SK-N-SH treated with all-trans-retinoic acid at 6 μM for 48 hours (cell line): ENCODE results near the gene LRRC43.

Experiments used
- ARNTL ChIP-seq: fragments of 450-650 bp; formaldehyde crosslinking; IDR thresholded peaks from 2 replicates; pipeline ENCODE4 v1.5.0; 2020; ENCODE audit warnings: low read depth, mild to moderate bottlenecking, moderate library complexity, borderline replicate concordance
- GLIS3 ChIP-seq: fragments of 250-450 bp; sonication (Bioruptor Pico); IDR thresholded peaks from 2 replicates; pipeline ENCODE4 v1.5.0; 2020; ENCODE audit warnings: mild to moderate bottlenecking, moderate library complexity
- OSR1 ChIP-seq: fragments of 250-450 bp; sonication (Bioruptor Pico); IDR thresholded peaks from 2 replicates; pipeline ENCODE4 v1.8.0; 2022; ENCODE audit warnings: moderate library complexity, mild to moderate bottlenecking, inconsistent platforms
- PPARA ChIP-seq: fragments of 250-450 bp; sonication (Bioruptor Pico); IDR thresholded peaks from 2 replicates; pipeline ENCODE4 v1.5.0; 2020; ENCODE audit warnings: mild to moderate bottlenecking, borderline replicate concordance
- ZNF8 ChIP-seq: fragments of 450-650 bp; formaldehyde crosslinking; IDR thresholded peaks from 2 replicates; pipeline ENCODE4 v1.5.0; 2020; ENCODE audit warnings: mild to moderate bottlenecking, moderate library complexity

DNA sequence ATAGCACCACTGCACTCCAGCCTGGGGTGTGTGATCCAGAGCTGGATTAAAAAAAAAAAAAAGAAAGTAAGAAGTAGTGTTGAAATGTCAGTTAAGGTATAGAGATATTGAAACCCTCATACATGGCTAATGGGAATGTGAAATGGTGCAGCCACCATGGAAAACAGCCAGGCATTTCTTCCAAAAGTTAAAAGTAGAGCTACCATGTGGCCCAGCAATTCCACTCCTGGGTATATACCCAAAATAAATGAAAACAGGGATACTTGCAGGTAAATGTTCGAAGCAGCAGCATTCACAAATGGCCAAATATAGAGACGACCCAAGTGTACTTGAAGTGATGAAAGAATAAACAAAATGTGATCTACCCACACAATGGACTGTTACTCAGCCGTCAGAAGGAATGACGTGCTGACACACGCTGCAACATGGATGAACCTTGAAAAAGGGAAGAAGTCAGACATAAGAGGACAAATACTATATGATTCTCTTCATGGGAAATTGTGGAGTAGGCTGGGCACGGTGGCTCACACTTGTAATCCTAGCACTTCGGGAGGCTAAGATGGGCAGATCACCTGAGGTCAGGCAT, 24.1 kb upstream of the LRRC43 start:
- TF ChIP-seq ZNF8 (CRISPR knock-in tag) (no peak), ARNTL (CRISPR knock-in tag) (no peak), OSR1 (CRISPR knock-in tag) (no peak), GLIS3 (CRISPR knock-in tag) (no peak), PPARA (CRISPR knock-in tag) (no peak)
